ENCODE results near the gene TTC33.
"Not testable (repeated sequence)": the region's sequence is repeated elsewhere in the genome, so short reads cannot be mapped to it uniquely, and the experiment has no call there.

The TTC33 gene

GRCh38 chr5:40605295-40605958 lies 150.3 kb downstream of the TTC33 start:
- peak; percentile 31 for DNase-seq

- no peak for DNase-seq
These were observed 152.4 kb downstream of the TTC33 start for GRCh38 chr5:40603378-40603777.

- no peak for DNase-seq
These were observed 154.4 kb downstream of the TTC33 start for GRCh38 chr5:40601198-40601868.

GRCh38 chr5:40600383-40600782 lies 155.4 kb downstream of the TTC33 start:
- no peak for DNase-seq

- DNase-seq: no peak
These were observed 156.1 kb downstream of the TTC33 start for GRCh38 chr5:40599676-40600075.

- DNase-seq: peak; percentile 18
These were observed 160.9 kb downstream of the TTC33 start for GRCh38 chr5:40594811-40595210.

GRCh38 chr5:40591727-40592396 lies 163.9 kb downstream of the TTC33 start:
- not testable (repeated sequence) for DNase-seq

GRCh38 chr5:40587376-40587775 lies 168.4 kb downstream of the TTC33 start:
- no peak for DNase-seq

GRCh38 chr5:40585537-40586267 lies 170.1 kb downstream of the TTC33 start:
- DNase-seq: no peak

- no peak for DNase-seq
These were observed 171.7 kb downstream of the TTC33 start for GRCh38 chr5:40584054-40584453.

- DNase-seq: no peak
These were observed 177.0 kb downstream of the TTC33 start for GRCh38 chr5:40578501-40579451.

- DNase-seq: no peak
These were observed 178.0 kb downstream of the TTC33 start for GRCh38 chr5:40577718-40578117.

- no peak for DNase-seq
These were observed 179.8 kb downstream of the TTC33 start for GRCh38 chr5:40575921-40576320.

- no peak for DNase-seq
These were observed 180.3 kb downstream of the TTC33 start for GRCh38 chr5:40575411-40575810.

GRCh38 chr5:40572937-40573336 lies 182.8 kb downstream of the TTC33 start:
- peak; percentile 80 for DNase-seq

- DNase-seq: no peak
These were observed 183.4 kb downstream of the TTC33 start for GRCh38 chr5:40572391-40572790.

GRCh38 chr5:40571729-40572128 lies 184.0 kb downstream of the TTC33 start:
- no peak for DNase-seq

- peak; percentile 49 for DNase-seq
These were observed 185.2 kb downstream of the TTC33 start for GRCh38 chr5:40570408-40571129.

- peak; percentile 34 for DNase-seq
These were observed 186.1 kb downstream of the TTC33 start for GRCh38 chr5:40569546-40570270.

GRCh38 chr5:40568548-40568947 lies 187.2 kb downstream of the TTC33 start:
- DNase-seq: no peak

Measured in fibroblast of skin of scalp (primary cell).